ENCODE data around the gene BBS5. TPM values are rescaled to one million over a fixed set of nuclear protein-coding genes. Genes with fewer than 3 reads are reported as not detected.

The BBS5 gene
- total RNA-seq, 1 experiment from 2014 or later, result 0.55 TPM

GRCh38 chr2:169446452-169446851 is 32.8 kb upstream of the BBS5 start:
- H2AFZ ChIP-seq (ENCODE audit: low read length), result no peak overlapping the region
- H4K91ac ChIP-seq (ENCODE audit: insufficient read length, low read depth, low read length), result no peak overlapping the region
- Mint-ChIP-seq H3K27me3 (ENCODE audit: low read depth) (no peaks in the 10 kb centered on the region), H3K9me3 (0 out of 5 replicates have a peak, but pooled peaks cover 0 to 2% of the 10 kb centered on the region in 2 experiments), H3K4me1 (no peaks in the 10 kb centered on the region), H3K36me3 (ENCODE audit: insufficient read depth in 1 of 3, low read depth in 3 of 3) (no peaks in the 10 kb centered on the region), H3K27ac (no peak overlapping the region), H3K4me3 (no peak overlapping the region)
- no peaks in the 10 kb centered on the region for H3K23me2 ChIP-seq (ENCODE audit: insufficient read length, low read depth, low read length, poor library complexity, severe bottlenecking)
- H2BK5ac ChIP-seq (ENCODE audit: insufficient read length, low read length), result no peak overlapping the region
- no peak overlapping the region for H3K23ac ChIP-seq (ENCODE audit: insufficient read length, low read depth, low read length)
- no peaks in the 10 kb centered on the region for H3K4me1 ChIP-seq (ENCODE audit: insufficient read depth, low read length)
- no peaks in the 10 kb centered on the region for H3K9me3 ChIP-seq (ENCODE audit: control insufficient read depth, low read depth, low read length)
- H3K27me3 ChIP-seq (ENCODE audit: insufficient read depth, low read length), result no peaks in the 10 kb centered on the region
- DNase-seq, result no peak
- no peak overlapping the region for H4K8ac ChIP-seq (replicated peaks; ENCODE audit: insufficient read length, low read depth, low read length)
- no peak overlapping the region for H3K4ac ChIP-seq (ENCODE audit: low read depth, low read length)
- H2BK15ac ChIP-seq (ENCODE audit: low read depth, low read length), result no peak overlapping the region
- H3K27ac ChIP-seq (ENCODE audit: insufficient read length, low read depth, low read length), result no peak overlapping the region
- no peak overlapping the region for H3K9ac ChIP-seq (ENCODE audit: extremely low read depth, insufficient read length, low read length)
- H3K79me2 ChIP-seq (ENCODE audit: insufficient read depth, low read length), result no peaks in the 10 kb centered on the region
- no peak overlapping the region for H3K4me2 ChIP-seq (ENCODE audit: insufficient read depth, insufficient read length, low read length)
- H3K18ac ChIP-seq (ENCODE audit: insufficient read length, low read depth, low read length), result no peak overlapping the region
- no peaks in the 10 kb centered on the region for H3K79me1 ChIP-seq (ENCODE audit: insufficient read depth, low read depth, low read length, poor library complexity, severe bottlenecking)
- no peak overlapping the region for H3K14ac ChIP-seq (ENCODE audit: insufficient read depth, low read length)
- no peaks in the 10 kb centered on the region for H4K20me1 ChIP-seq (ENCODE audit: control insufficient read depth, insufficient read depth, insufficient read length)
- no peak overlapping the region for H3K56ac ChIP-seq (ENCODE audit: insufficient read length, low read depth, low read length)
- H2AK5ac ChIP-seq (ENCODE audit: insufficient read length, low read length), result no peak overlapping the region
- no peak overlapping the region for H2BK12ac ChIP-seq (ENCODE audit: insufficient read length, low read depth, low read length)
- no peak overlapping the region for H4K5ac ChIP-seq (ENCODE audit: insufficient read length, low read depth, low read length)
- TF ChIP-seq CTCF (conservative IDR thresholded peaks at IDR 0.05), result no peak
- no peak overlapping the region for H2BK120ac ChIP-seq (ENCODE audit: low read depth, low read length, poor library complexity, severe bottlenecking)
- H3T11ph ChIP-seq (ENCODE audit: low read length), result no peak overlapping the region
- H2BK20ac ChIP-seq (ENCODE audit: low read depth, low read length, poor library complexity, severe bottlenecking), result no peak overlapping the region
